ENCODE results near the gene SIPA1L3.

GRCh38 chr19:38247126-38247525 is 340.1 kb downstream of the SIPA1L3 start:
- no peak for TF ChIP-seq CTCF (conservative IDR thresholded peaks at IDR 0.05 in 1 of 2, IDR thresholded peaks at IDR 0.05 in 1 of 2; ENCODE audit: extremely low read depth in 1 of 2, insufficient read depth in 1 of 2, low read depth in 1 of 2, low read length in 2 of 2)
- no peak for TF ChIP-seq EZH2 (IDR thresholded peaks at IDR 0.05; ENCODE audit: borderline replicate concordance, low read length)

Data from mammary epithelial cell (primary cell).